H1 (cell line): ENCODE data around the gene GRSF1. TPM values are rescaled to one million over a fixed set of nuclear protein-coding genes. Genes with fewer than 3 reads are reported as not detected.
"Not testable (repeated sequence)": the region's sequence is repeated elsewhere in the genome, so short reads cannot be mapped to it uniquely, and the experiment has no call there.

ENCODE experiments used
- CTCF ChIA-PET: fragments of 300-600 bp; sonication (Branson Sonifier 250); formaldehyde crosslinking; loops from one replicate; lab custom pipeline; 2021; ENCODE audit not compliant: partially characterized antibody; lab: Charles Lee
- POLR2A ChIA-PET: fragments of 300-600 bp; sonication (Branson Sonifier 250); formaldehyde crosslinking; loops from one replicate; lab custom pipeline; 2021; ENCODE audit warnings: inconsistent platforms; ENCODE audit not compliant: partially characterized antibody; lab: Charles Lee
- DNase-seq, 2 experiments: peaks; one replicate each; pipeline versions ENCODE4 v3.0.0 to v3.0.0-alpha.2; 2010 to 2022; ENCODE audit warnings: low spot score in 2 of 2, low read depth in 1 of 2, mixed read lengths in 1 of 2
- FAIRE-seq: peaks from 2 replicates; lab custom pipeline; 2011; peaks lifted over from hg19 to GRCh38; lab: Jason Lieb, UNC
- H2AFZ ChIP-seq: 2 replicates; pipeline ENCODE4 v1.8.1; 2012; ENCODE audit warnings: low read length, inconsistent platforms
- H2AK5ac ChIP-seq: 2 replicates; pipeline ENCODE4 v1.6.1; 2013; ENCODE audit warnings: low read depth, low read length
- H2BK120ac ChIP-seq: replicated peaks from 2 replicates; pipeline ENCODE3; 2013; ENCODE audit warnings: low read depth, low read length, inconsistent platforms
- H2BK12ac ChIP-seq: 2 replicates; pipeline ENCODE4 v1.6.1; 2013; ENCODE audit warnings: low read depth, low read length
- H2BK15ac ChIP-seq: 2 replicates; pipeline ENCODE4 v1.6.1; 2013; ENCODE audit warnings: low read length
- H2BK20ac ChIP-seq: 2 replicates; pipeline ENCODE4 v1.6.1; 2013; ENCODE audit warnings: low read length
- H2BK5ac ChIP-seq: 2 replicates; pipeline ENCODE4 v1.6.1; 2013; ENCODE audit warnings: low read depth, low read length
- H3K14ac ChIP-seq: 2 replicates; pipeline ENCODE4 v1.6.1; 2013; ENCODE audit warnings: inconsistent platforms; ENCODE audit not compliant: insufficient read length
- H3K18ac ChIP-seq: 2 replicates; pipeline ENCODE4 v1.6.1; 2013; ENCODE audit warnings: low read length; ENCODE audit errors: extremely low read depth
- H3K23ac ChIP-seq: 2 replicates; pipeline ENCODE4 v1.6.1; 2013; ENCODE audit warnings: inconsistent platforms; ENCODE audit not compliant: insufficient read length
- H3K23me2 ChIP-seq: 2 replicates; pipeline ENCODE4 v1.6.1; 2013; ENCODE audit warnings: low read depth, low read length
- H3K27ac ChIP-seq: 2 replicates; pipeline ENCODE4 v1.6.1; 2011; ENCODE audit warnings: low read depth, low read length, inconsistent platforms
- H3K27me3 ChIP-seq, 4 experiments: replicated peaks in 1 of 4; 1 replicate in 1 of 4; 2 replicates in 3 of 4; pipeline versions ENCODE4 v1.6.1 to v1.8.1; 2011 to 2013; ENCODE audit warnings: low read length in 3 of 4, mild to moderate bottlenecking in 3 of 4, inconsistent platforms in 2 of 4, mixed read lengths in 2 of 4, moderate library complexity in 1 of 4; ENCODE audit not compliant: control insufficient read depth in 3 of 4, insufficient read depth in 3 of 4; ENCODE audit errors: extremely low read depth in 1 of 4
- H3K36me3 ChIP-seq, 4 experiments: 2 replicates each; pipeline versions ENCODE4 v1.6.1 to v1.8.1; 2011 to 2013; ENCODE audit warnings: mild to moderate bottlenecking in 4 of 4, low read length in 3 of 4, moderate library complexity in 2 of 4, control low read depth in 1 of 4, inconsistent platforms in 1 of 4; ENCODE audit not compliant: insufficient read depth in 4 of 4, control insufficient read depth in 2 of 4
- H3K4ac ChIP-seq: replicated peaks from 2 replicates; pipeline ENCODE3; 2013; ENCODE audit warnings: low read length, low read depth, mixed read lengths, inconsistent platforms; ENCODE audit not compliant: insufficient read length
- H3K4me1 ChIP-seq, 4 experiments: replicated peaks in 1 of 4; 1 replicate in 1 of 4; 2 replicates in 3 of 4; pipeline versions ENCODE4 v1.6.1 to v1.8.1; 2011 to 2013; ENCODE audit warnings: low read length in 3 of 4, inconsistent platforms in 2 of 4, mixed read lengths in 1 of 4; ENCODE audit not compliant: insufficient read depth in 4 of 4, control insufficient read depth in 3 of 4
- H3K4me2 ChIP-seq, 2 experiments: 2 replicates each; pipeline versions ENCODE4 v1.6.1 to v1.8.1; 2011 to 2013; ENCODE audit warnings: low read depth in 2 of 2, low read length in 2 of 2, control low read depth in 1 of 2, inconsistent platforms in 1 of 2, mild to moderate bottlenecking in 1 of 2; ENCODE audit not compliant: insufficient read depth in 1 of 2
- H3K4me3 ChIP-seq, 4 experiments: fragments of 200-600, 300-600 bp in 1 of 4; sonication (generic), shearing (Covaris generic), sonication (Bioruptor Twin) in 1 of 4; 2 replicates each; pipeline versions ENCODE4 v1.5.1 to v1.8.1; 2011 to 2016; ENCODE audit warnings: low read length in 4 of 4, low read depth in 3 of 4, control low read depth in 2 of 4, inconsistent platforms in 2 of 4, mild to moderate bottlenecking in 2 of 4, mixed read lengths in 1 of 4, moderate library complexity in 1 of 4; ENCODE audit not compliant: insufficient read depth in 2 of 4; ENCODE audit errors: extremely low read depth in 1 of 4
- H3K56ac ChIP-seq: replicated peaks from 2 replicates; pipeline ENCODE3; 2013; ENCODE audit warnings: low read depth, mild to moderate bottlenecking, mixed read lengths, low read length, inconsistent platforms; ENCODE audit not compliant: insufficient read length
- H3K79me1 ChIP-seq: 2 replicates; pipeline ENCODE4 v1.6.1; 2013; ENCODE audit warnings: low read depth, low read length, control low read depth
- H3K79me2 ChIP-seq, 2 experiments: 2 replicates each; pipeline versions ENCODE4 v1.6.1 to v1.8.1; 2012 to 2013; ENCODE audit warnings: low read length in 2 of 2, mild to moderate bottlenecking in 2 of 2, inconsistent platforms in 1 of 2; ENCODE audit not compliant: insufficient read depth in 2 of 2, control insufficient read depth in 1 of 2
- H3K9ac ChIP-seq, 4 experiments: replicated peaks in 1 of 4; 1 replicate in 1 of 4; 2 replicates in 3 of 4; pipeline versions ENCODE4 v1.6.1 to v1.8.1; 2011 to 2013; ENCODE audit warnings: low read depth in 3 of 4, low read length in 3 of 4, control low read depth in 2 of 4, mild to moderate bottlenecking in 2 of 4, moderate library complexity in 2 of 4, inconsistent platforms in 1 of 4; ENCODE audit errors: extremely low read depth in 1 of 4
- H3K9me3 ChIP-seq, 2 experiments: 2 replicates each; pipeline versions ENCODE4 v1.6.1 to v1.8.1; 2012 to 2013; ENCODE audit warnings: mild to moderate bottlenecking in 2 of 2, moderate library complexity in 2 of 2, control low read depth in 1 of 2, inconsistent platforms in 1 of 2, low read depth in 1 of 2, low read length in 1 of 2, mixed read lengths in 1 of 2; ENCODE audit not compliant: insufficient read depth in 2 of 2
- H4K20me1 ChIP-seq, 2 experiments: replicated peaks in 1 of 2; 2 replicates each; pipeline versions ENCODE3 to v1.8.1; 2011 to 2013; ENCODE audit warnings: inconsistent platforms in 2 of 2, low read length in 2 of 2, mild to moderate bottlenecking in 1 of 2; ENCODE audit not compliant: insufficient read depth in 2 of 2, control insufficient read depth in 1 of 2
- H4K5ac ChIP-seq: 2 replicates; pipeline ENCODE4 v1.6.1; 2013; ENCODE audit warnings: low read length, low read depth, mixed read lengths, inconsistent platforms; ENCODE audit not compliant: insufficient read length
- H4K8ac ChIP-seq: 2 replicates; pipeline ENCODE4 v1.8.0; 2013; ENCODE audit warnings: mild to moderate bottlenecking, moderate library complexity, low read length, inconsistent platforms; ENCODE audit not compliant: insufficient read depth; ENCODE audit errors: extremely low read depth
- H4K91ac ChIP-seq: replicated peaks from 2 replicates; pipeline ENCODE3; 2013; ENCODE audit warnings: low read length, mixed read lengths, inconsistent platforms; ENCODE audit not compliant: insufficient read length
- BRCA1 ChIP-seq: IDR thresholded peaks from 2 replicates; pipeline ENCODE4 v1.6.1; 2012; ENCODE audit warnings: low read depth, low read length, improper control_type of control experiment
- SP2 ChIP-seq: IDR thresholded peaks from 2 replicates; pipeline ENCODE4 v1.6.1; 2012; ENCODE audit warnings: mild to moderate bottlenecking, low read length, inconsistent platforms
- WGBS, 2 experiments: shearing (Covaris generic) in 1 of 2; methylation state at CpG; one replicate each; pipeline versions ENCODE4 v1.1.6 to v1.1.7; 2013 to 2015; ENCODE audit warnings: low lambda C conversion rate in 2 of 2, mixed read lengths in 2 of 2, inconsistent platforms in 1 of 2, low coverage in 1 of 2, missing lambda C conversion rate in 1 of 2; ENCODE audit not compliant: insufficient replicate concordance in 2 of 2, insufficient coverage in 1 of 2, insufficient read length in 1 of 2; ENCODE audit errors: extremely low coverage in 1 of 2, missing lambda C conversion rate in 1 of 2; 5-methylcytosine and 5-hydroxymethylcytosine counted together
- polyA plus RNA-seq, 7 experiments: library from polyadenylated mRNA; depleted of rRNA in 3 of 7; stranded (reverse) in 5 of 7; unstranded in 2 of 7; fragments of >200 nt in 5 of 7; fragments of 200-250 nt in 2 of 7; gene quantifications; 1 replicate in 5 of 7; 2 replicates in 1 of 7; 4 replicates in 1 of 7; pipeline versions ENCODE4 v1.2.1 to v1.2.3, GENCODE V29; 2011 to 2013; ENCODE audit warnings: missing spikeins in 2 of 7, mixed read lengths in 2 of 7
- total RNA-seq: library from RNA; stranded (reverse); fragmentation: NEBNext Ultra II Directional; extraction: Animal tissue kit (Norgen Biotek cat#: 25700); gene quantifications from 2 replicates; pipeline ENCODE4 v1.2.1, GENCODE V29; 2021

The GRSF1 gene
- total and polyA plus RNA-seq, 2 of the 8 experiments (the other 6 are each of a cell fraction or from before 2014, with no cell fraction given), result 44.3 to 112 TPM

- no peak for TF ChIP-seq BRCA1
- no peak for TF ChIP-seq SP2
Observed at GRCh38 chr4:70772929-70773555, 66.6 kb downstream of the GRSF1 start (continued).

- H4K20me1 ChIP-seq, H3K36me3 ChIP-seq, H3K4me1 ChIP-seq, H2BK15ac ChIP-seq, H2BK20ac ChIP-seq, H4K8ac ChIP-seq, H3K23me2 ChIP-seq, H3K9ac ChIP-seq, H2AFZ ChIP-seq, H3K23ac ChIP-seq, H3K56ac ChIP-seq, H2AK5ac ChIP-seq, H3K4me2 ChIP-seq, FAIRE-seq, POLR2A ChIA-PET, H3K79me1 ChIP-seq, H2BK120ac ChIP-seq, H3K4me3 ChIP-seq, H3K79me2 ChIP-seq, H3K9me3 ChIP-seq, H2BK12ac ChIP-seq, H3K4ac ChIP-seq, H3K18ac ChIP-seq, H4K91ac ChIP-seq, H4K5ac ChIP-seq, H3K14ac ChIP-seq, H3K27me3 ChIP-seq, DNase-seq, H3K27ac ChIP-seq, H2BK5ac ChIP-seq, CTCF ChIA-PET: not testable (repeated sequence)
- WGBS, 2 experiments, result 90% methylated on average over 1 of the region's 1 CpG; no CpG with 5 or more reads in 1 of the 2 experiments
Observed at GRCh38 chr4:70769396-70769795, 70.3 kb downstream of the GRSF1 start.
